Astrocyte of the cerebellum (primary cell): Measurements from ENCODE around the gene METTL17.

Source experiments
- DNase-seq: peaks from one replicate; pipeline ENCODE4 v3.0.0-alpha.2; 2011; ENCODE audit warnings: low read depth
- H3K4me3 ChIP-seq: 2 replicates; pipeline ENCODE4 v1.5.1; 2011; ENCODE audit warnings: mild to moderate bottlenecking, low read depth, low read length, moderate library complexity
- CTCF ChIP-seq: IDR thresholded peaks from 2 replicates; pipeline ENCODE4 v1.5.1; 2012; ENCODE audit warnings: low read length, low read depth, moderate library complexity, mild to moderate bottlenecking; ENCODE audit errors: missing control alignments
- in situ Hi-C: cut with HindIII; loops from 2 replicates; pipeline ENCODE4 v1.10.0; 2017; ENCODE audit warnings: low sequenced_read_pairs

METTL17 gene

GRCh38 chr14:20970983-20971704, 18.6 kb upstream of the METTL17 start:
- in situ Hi-C loops = no loop called here
- TF ChIP-seq CTCF = peak; percentile 99
- peak overlapping the region; percentile 66 for H3K4me3 ChIP-seq
- peak; percentile 64 for DNase-seq

GRCh38 chr14:20971705-20972021, 18.1 kb upstream of the METTL17 start:
- in situ Hi-C loops = no loop called here
- no peak for TF ChIP-seq CTCF
- no peak for DNase-seq
- H3K4me3 ChIP-seq = peak overlapping the region; percentile 66

GRCh38 chr14:20973501-20973900, 16.3 kb upstream of the METTL17 start:
- no peak overlapping the region for H3K4me3 ChIP-seq
- no peak for DNase-seq
- no peak for TF ChIP-seq CTCF
- in situ Hi-C loops = no loop called here

- no peak for TF ChIP-seq CTCF
- H3K4me3 ChIP-seq = no peak overlapping the region
- in situ Hi-C loops = no loop called here
- no peak for DNase-seq
Observed at GRCh38 chr14:20976291-20976690, 13.5 kb upstream of the METTL17 start.

DNA sequence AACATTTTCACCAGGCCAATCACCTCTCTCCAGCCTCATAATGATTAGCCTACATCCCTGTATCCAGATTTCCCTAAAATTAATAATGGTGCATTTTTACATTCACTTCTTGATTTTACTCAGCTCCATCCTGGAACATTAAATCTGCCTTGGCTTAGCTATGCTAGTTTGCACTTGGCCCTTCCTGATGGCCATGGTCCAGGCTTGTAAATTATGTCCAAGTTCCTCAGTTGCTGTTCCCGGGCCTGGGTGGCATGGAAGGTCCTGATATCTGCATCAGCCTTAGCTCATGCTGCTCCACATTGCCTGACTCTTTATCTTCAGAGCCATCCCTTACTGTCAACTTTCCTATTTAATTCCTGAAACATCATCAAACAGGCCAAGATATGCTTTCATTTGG, 11.1 kb upstream of the METTL17 start:
- no peak overlapping the region for H3K4me3 ChIP-seq
- DNase-seq = no peak
- TF ChIP-seq CTCF = no peak
- in situ Hi-C loops = no loop called here

- in situ Hi-C loops = no loop called here
- no peak for DNase-seq
- no peak overlapping the region for H3K4me3 ChIP-seq
- no peak for TF ChIP-seq CTCF
Observed at GRCh38 chr14:20980906-20981305, 8.9 kb upstream of the METTL17 start.
